ENCODE measurements around the gene KPNA5.

DNA sequence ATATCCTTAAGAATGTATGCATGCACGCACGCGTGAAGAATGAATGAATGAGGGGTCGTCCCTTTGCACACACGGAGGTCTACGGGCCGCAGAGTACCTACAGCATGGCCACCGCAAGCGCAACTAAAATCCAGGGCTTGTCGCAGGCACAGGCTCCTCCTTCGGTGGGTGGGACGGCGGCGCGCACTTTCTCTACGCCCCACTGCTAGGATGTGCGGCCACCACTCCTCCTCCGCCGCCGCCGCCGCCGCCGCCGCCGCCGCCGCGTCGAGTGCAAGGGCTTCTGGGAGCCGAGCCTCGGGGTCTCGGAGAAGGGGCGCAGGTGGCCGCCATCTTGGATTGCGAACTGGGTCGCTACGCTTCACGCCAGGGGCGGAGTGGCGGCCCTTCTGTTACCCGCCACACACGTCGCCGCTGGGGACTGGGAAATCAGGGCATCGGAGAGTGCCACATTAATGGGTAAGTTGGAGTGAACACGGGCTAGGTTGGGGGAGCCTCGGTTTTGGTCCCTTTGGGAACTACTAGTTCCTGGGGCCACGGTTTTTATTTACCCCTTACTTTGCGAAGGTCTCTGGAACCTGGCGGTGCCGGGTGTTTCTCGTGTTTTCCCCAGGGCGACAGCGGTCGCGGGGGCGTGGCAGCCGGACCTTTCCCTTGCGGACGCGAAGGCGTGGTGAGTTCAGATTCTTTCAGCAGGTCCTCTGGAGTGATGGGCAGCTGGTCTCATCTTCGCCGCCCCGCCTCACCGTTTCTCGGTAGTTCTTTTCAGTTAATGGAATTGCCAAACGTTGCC is at the start of gene KPNA5:
- peak; percentile 99 for TF ChIP-seq POLR2A (IDR thresholded peaks at IDR 0.05; ENCODE audit: extremely low read depth, insufficient read length)
- TF ChIP-seq, protein P1, sequence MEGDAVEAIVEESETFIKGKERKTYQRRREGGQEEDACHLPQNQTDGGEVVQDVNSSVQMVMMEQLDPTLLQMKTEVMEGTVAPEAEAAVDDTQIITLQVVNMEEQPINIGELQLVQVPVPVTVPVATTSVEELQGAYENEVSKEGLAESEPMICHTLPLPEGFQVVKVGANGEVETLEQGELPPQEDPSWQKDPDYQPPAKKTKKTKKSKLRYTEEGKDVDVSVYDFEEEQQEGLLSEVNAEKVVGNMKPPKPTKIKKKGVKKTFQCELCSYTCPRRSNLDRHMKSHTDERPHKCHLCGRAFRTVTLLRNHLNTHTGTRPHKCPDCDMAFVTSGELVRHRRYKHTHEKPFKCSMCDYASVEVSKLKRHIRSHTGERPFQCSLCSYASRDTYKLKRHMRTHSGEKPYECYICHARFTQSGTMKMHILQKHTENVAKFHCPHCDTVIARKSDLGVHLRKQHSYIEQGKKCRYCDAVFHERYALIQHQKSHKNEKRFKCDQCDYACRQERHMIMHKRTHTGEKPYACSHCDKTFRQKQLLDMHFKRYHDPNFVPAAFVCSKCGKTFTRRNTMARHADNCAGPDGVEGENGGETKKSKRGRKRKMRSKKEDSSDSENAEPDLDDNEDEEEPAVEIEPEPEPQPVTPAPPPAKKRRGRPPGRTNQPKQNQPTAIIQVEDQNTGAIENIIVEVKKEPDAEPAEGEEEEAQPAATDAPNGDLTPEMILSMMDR (IDR thresholded peaks at IDR 0.05; ENCODE audit: low read depth, low read length), result no peak

Data from NB4 (cell line).